GM19395 (cell line): ENCODE measurements around the gene CNGA4.
"Not testable (repeated sequence)": the region's sequence is repeated elsewhere in the genome, so short reads cannot be mapped to it uniquely, and the experiment has no call there.

Experiments used
- ATAC-seq: cut with Tn5 transposase; IDR thresholded peaks from one replicate; pipeline ENCODE4 v1.9.1; 2021; ENCODE audit warnings: mild to moderate bottlenecking, moderate library complexity; ENCODE audit not compliant: unreplicated experiment

CNGA4 gene

GRCh38 chr11:6258571-6259081, 19.7 kb downstream of the CNGA4 start:
- no peak for ATAC-seq

GRCh38 chr11:6260207-6260726, 21.4 kb downstream of the CNGA4 start:
- ATAC-seq = no peak

GRCh38 chr11:6263662-6264061, 24.8 kb downstream of the CNGA4 start:
- no peak for ATAC-seq

GRCh38 chr11:6268820-6269219, 29.9 kb downstream of the CNGA4 start:
- ATAC-seq = no peak

- no peak for ATAC-seq
Measured at GRCh38 chr11:6269994-6270393, 31.1 kb downstream of the CNGA4 start.

GRCh38 chr11:6270584-6271246, 31.8 kb downstream of the CNGA4 start:
- ATAC-seq = no peak

GRCh38 chr11:6271598-6271997, 32.7 kb downstream of the CNGA4 start:
- ATAC-seq = no peak

- no peak for ATAC-seq
Measured at GRCh38 chr11:6273188-6273587, 34.3 kb downstream of the CNGA4 start.

- ATAC-seq = not testable (repeated sequence)
Measured at GRCh38 chr11:6280809-6281208, 41.9 kb downstream of the CNGA4 start.

- ATAC-seq = no peak
Measured at GRCh38 chr11:6283453-6284023, 44.6 kb downstream of the CNGA4 start.

- no peak for ATAC-seq
Measured at GRCh38 chr11:6284250-6284649, 45.4 kb downstream of the CNGA4 start.

GRCh38 chr11:6285019-6285418, 46.1 kb downstream of the CNGA4 start:
- ATAC-seq = no peak
